Spinal cord (tissue), 10 donors: ENCODE results near the gene IFT80. TPM values are rescaled to one million over a fixed set of nuclear protein-coding genes. Genes with fewer than 3 reads are reported as not detected.

ENCODE experiments used
- DNase-seq, 6 donors: peaks; one replicate each; pipeline versions ENCODE4 v3.0.0 to v3.0.0-alpha.2; 2013 to 2015; ENCODE audit warnings: low spot score in 6 of 6, low read depth in 4 of 6
- H3K27ac ChIP-seq: one replicate; pipeline ENCODE4 v1.5.1; 2013; ENCODE audit warnings: low read depth, low read length, control low read depth
- H3K27me3 ChIP-seq: one replicate; pipeline ENCODE4 v1.6.1; 2013; ENCODE audit warnings: low read length; ENCODE audit not compliant: control insufficient read depth, insufficient read depth
- H3K36me3 ChIP-seq: one replicate; pipeline ENCODE4 v1.6.1; 2013; ENCODE audit warnings: low read length; ENCODE audit not compliant: control insufficient read depth, insufficient read depth
- H3K4me1 ChIP-seq: one replicate; pipeline ENCODE4 v1.6.1; 2013; ENCODE audit warnings: low read length; ENCODE audit not compliant: control insufficient read depth, insufficient read depth
- H3K4me3 ChIP-seq: one replicate; pipeline ENCODE4 v1.5.1; 2013; ENCODE audit warnings: low read depth, low read length, control low read depth
- H3K9me3 ChIP-seq: one replicate; pipeline ENCODE4 v1.6.1; 2013; ENCODE audit warnings: low read length; ENCODE audit not compliant: control insufficient read depth, insufficient read depth
- WGBS: methylation state at CpG from one replicate; pipeline ENCODE4 v1.1.5; 2013; ENCODE audit warnings: missing lambda C conversion rate; ENCODE audit not compliant: insufficient coverage; 5-methylcytosine and 5-hydroxymethylcytosine counted together
- polyA plus RNA-seq, 2 donors: library from polyadenylated mRNA; unstranded; fragments of 120-200 nt; gene quantifications; one replicate each; pipeline ENCODE4 v1.2.1, GENCODE V29; 2013; ENCODE audit not compliant: insufficient read length in 2 of 2
- total RNA-seq, 2 donors: library from RNA; depleted of rRNA in 1 of 2; stranded (reverse); fragments of 120-200 nt in 1 of 2; fragments of >200 nt in 1 of 2; gene quantifications; one replicate each; pipeline versions ENCODE4 v1.2.3 to v1.2.4, GENCODE V29; 2013 to 2014
- donor health status: healthy.

The IFT80 gene
- total and polyA plus RNA-seq, 4 donors = 39.1 to 71.4 (median 49.5) TPM

DNA sequence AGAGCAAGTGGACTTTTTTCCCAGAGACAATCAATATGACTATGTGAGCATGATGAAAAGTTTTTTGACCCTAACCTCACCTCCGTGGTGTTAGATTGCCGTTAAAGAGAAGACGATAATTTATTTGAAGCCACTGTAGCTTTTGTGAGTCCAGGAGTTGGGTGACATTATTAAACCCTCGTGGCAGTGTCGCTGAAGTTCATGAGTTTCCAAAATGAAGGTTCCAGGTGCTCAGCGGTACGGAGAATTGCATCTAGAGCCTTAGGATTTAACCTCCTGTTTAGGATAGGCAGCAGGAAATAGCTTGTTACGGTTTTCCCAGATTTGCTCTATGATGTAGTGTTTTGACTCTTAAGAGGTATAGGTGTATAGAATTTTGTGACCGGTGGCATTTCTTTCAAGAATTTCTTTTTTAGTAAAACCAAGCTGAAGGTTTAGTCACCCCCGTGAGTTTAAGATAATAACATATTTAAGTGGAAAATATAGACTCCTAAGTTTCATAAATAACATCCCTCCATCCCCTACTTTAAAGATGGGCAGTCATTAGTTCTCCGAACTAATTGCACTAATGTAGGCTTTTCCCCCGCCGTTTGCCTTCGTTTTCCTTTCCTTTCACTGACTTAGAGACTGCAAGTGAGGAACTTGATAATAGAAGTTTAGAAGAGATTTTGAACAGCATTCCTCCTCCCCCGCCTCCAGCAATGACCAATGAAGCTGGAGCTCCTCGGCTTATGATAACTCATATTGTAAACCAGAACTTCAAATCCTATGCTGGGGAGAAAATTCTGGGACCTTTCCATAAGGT lies 2.5 kb upstream of the IFT80 start:
- no peaks in the 10 kb centered on the region for H3K27me3 ChIP-seq
- H3K4me1 ChIP-seq = peaks cover 6% of the 10 kb centered on the region
- no peaks in the 10 kb centered on the region for H3K9me3 ChIP-seq
- peak in 3 of 6 donors; percentile 15 to 35 (median 29) for DNase-seq
- H3K36me3 ChIP-seq = no peaks in the 10 kb centered on the region
- WGBS = 7% methylated on average over 7 of the region's 16 CpGs
- peak overlapping the region; percentile 81 for H3K4me3 ChIP-seq
- peak overlapping the region; percentile 42 for H3K27ac ChIP-seq

DNA sequence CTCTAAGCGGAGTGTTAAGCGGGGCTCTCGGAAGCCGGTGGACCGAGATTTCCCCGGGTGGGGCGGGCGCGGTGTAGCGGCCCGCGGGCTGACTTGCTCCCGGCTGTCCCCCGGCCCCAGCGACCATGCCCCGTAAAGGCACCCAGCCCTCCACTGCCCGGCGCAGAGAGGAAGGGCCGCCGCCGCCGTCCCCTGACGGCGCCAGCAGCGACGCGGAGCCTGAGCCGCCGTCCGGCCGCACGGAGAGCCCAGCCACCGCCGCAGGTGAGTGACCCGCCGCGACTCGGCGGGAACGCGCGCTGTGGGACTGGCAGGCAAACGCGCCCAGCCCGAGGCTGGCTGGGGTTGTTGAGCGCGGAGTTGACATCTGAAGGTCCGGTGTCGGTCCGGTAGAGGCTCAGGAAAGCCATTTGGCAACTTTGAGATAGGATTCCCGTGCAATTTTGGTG lies 1.7 kb upstream of the IFT80 start:
- Histone ChIP-seq H3K27me3 (no peaks in the 10 kb centered on the region), H3K9me3 (no peaks in the 10 kb centered on the region), H3K4me1 (peaks cover 6% of the 10 kb centered on the region), H3K36me3 (no peaks in the 10 kb centered on the region), H3K27ac (peak overlapping the region; percentile 97), H3K4me3 (peak overlapping the region; percentile 81)
- WGBS = 0% methylated on average over 51 of the region's 51 CpGs
- DNase-seq = peak in 2 of 6 donors; percentile 6 to 38

DNA sequence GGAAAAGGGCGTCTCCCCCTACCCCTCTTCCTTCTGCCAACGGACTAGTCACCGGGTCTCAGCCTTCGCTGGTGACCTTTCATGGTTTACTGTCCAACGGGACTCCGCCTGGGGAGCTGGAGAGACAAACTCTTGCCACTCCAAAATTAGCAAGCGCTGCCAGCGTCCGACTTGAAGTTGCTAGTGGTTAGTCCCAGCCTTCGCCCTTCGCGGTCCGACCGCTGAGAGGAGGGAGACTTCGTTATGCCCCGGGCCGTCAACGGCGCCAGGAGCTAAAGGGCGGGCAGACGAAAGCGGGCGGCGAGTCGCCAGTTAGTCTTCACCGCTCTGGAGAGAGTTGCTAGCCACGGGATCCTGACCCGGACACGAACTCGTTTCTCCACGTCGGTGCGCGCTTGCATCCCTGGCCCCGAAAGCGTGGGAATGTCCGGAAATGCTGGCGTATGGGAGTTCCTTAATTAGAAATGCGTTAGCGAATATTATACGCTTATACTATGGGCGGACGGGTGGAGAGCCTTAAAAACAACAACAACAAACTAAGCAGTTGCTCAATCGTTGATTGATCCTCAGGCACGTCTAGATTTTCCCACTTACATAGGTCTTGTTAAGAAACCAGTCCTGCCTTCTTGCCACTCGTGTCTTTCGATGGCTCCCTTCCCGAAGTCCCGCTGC lies 1.1 kb upstream of the IFT80 start:
- Histone ChIP-seq H3K27ac (peak overlapping the region; percentile 97), H3K27me3 (no peaks in the 10 kb centered on the region)
- peak in 3 of 6 donors; percentile 19 to 58 (median 32) for DNase-seq

DNA sequence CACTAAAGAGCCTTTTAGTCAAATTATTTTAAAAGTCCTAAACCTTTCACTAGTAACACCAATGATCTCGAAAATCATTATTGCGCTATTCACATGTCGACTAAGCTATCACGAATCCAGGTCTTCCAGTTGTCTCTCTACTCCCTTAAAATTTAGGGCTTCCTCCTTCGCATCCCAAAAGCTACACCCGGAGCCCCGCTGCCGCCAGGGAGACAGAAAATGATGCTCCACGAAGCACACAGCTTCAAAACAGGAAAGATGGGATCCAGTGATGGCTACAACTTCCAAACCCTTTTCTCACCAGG lies 253 bp downstream of the IFT80 start:
- H3K27me3 ChIP-seq = no peaks in the 10 kb centered on the region
- no peaks in the 10 kb centered on the region for H3K9me3 ChIP-seq
- H3K36me3 ChIP-seq = no peaks in the 10 kb centered on the region
- H3K4me3 ChIP-seq = peak overlapping the region; percentile 81
- 0% methylated on average over 8 of the region's 9 CpGs for WGBS
- DNase-seq = no peak
- peaks cover 6% of the 10 kb centered on the region for H3K4me1 ChIP-seq
- peak overlapping the region; percentile 97 for H3K27ac ChIP-seq

More for the DNA sequence above, 1.1 kb upstream of the IFT80 start:
- WGBS = 0% methylated on average over 49 of the region's 49 CpGs
- Histone ChIP-seq H3K4me1 (peaks cover 6% of the 10 kb centered on the region), H3K9me3 (no peaks in the 10 kb centered on the region), H3K4me3 (peak overlapping the region; percentile 81), H3K36me3 (no peaks in the 10 kb centered on the region)

DNA sequence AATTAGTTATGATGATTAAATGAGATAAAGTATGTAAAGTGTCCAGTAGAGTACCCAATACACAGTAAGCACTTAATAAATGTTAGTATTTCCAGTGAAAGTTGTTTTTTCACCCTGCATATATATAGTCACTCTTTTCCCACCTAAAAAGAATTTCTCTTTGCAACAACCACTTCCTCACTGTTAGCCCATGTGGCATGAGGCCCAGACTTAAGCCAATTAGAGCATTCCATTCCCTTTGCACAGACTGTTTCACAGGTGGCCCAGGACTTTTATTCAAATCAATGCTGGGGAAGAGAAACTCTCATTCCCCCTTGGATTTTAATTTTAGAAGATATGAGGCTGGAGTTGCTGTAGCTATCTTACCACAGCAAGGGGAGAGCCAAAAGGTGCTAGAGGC lies 3.7 kb downstream of the IFT80 start:
- DNase-seq = peak in 1 of 6 donors; percentile 89
- Histone ChIP-seq H3K36me3 (no peaks in the 10 kb centered on the region), H3K9me3 (no peaks in the 10 kb centered on the region), H3K4me1 (peaks cover 5% of the 10 kb centered on the region), H3K27ac (no peak overlapping the region), H3K4me3 (no peak overlapping the region), H3K27me3 (no peaks in the 10 kb centered on the region)

DNA sequence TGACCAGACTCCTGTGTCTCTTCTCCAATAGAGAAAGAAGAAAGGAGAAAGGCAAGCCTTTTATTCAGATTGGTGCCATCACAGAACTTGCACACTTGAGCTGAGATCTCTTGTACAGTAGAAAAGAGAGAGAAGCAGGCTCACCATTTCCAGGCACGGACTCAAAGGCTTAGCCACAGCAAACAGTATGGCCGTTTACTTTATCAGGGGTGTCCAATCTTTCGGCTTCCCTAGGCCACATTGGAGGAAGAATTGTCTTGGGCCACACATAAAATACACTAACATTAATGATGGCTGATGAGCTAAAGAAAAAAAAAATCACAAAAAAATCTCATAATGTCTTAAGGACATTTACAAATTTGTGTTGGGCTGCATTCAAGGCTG lies 5.0 kb downstream of the IFT80 start:
- WGBS = no CpG with 5 or more reads among the region's 3 CpGs
- H3K4me3 ChIP-seq = no peak overlapping the region
- no peak overlapping the region for H3K27ac ChIP-seq
- no peaks in the 10 kb centered on the region for H3K36me3 ChIP-seq
- H3K9me3 ChIP-seq = no peaks in the 10 kb centered on the region
- no peak for DNase-seq
- no peaks in the 10 kb centered on the region for H3K27me3 ChIP-seq
- no peaks in the 10 kb centered on the region for H3K4me1 ChIP-seq

DNA sequence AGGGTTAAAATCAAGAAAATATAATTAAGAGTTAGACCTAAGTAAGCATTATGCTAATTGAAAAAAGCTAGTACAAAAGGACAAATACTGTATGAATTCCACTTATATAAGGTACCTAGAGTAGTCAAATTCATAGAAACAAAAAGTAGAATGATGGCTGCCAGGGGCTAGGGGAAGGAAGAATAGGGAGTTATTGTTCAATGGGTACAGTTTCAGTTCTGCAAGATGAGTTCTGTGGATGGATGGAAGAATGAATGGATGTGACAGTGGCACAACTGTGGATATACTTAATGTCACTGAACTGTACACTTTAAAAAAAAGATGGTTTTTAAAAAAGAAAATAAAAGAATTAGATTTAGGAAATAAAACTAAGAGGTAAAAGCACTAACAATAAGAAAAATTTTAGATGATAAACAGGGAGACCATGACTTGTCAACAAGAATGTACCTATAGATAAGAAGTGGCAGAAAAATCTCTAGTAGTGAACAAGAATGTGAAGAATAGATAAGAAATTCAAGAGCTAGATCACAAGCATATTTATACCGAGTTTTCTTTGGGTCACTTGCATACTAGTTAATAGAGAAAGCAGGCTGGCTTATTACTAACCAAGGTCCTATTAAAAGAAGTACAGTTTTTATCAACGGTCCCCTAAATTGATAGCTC lies 5.5 kb downstream of the IFT80 start:
- Histone ChIP-seq H3K36me3 (no peaks in the 10 kb centered on the region), H3K27me3 (no peaks in the 10 kb centered on the region), H3K9me3 (no peaks in the 10 kb centered on the region), H3K4me1 (no peaks in the 10 kb centered on the region), H3K27ac (no peak overlapping the region), H3K4me3 (no peak overlapping the region)
- DNase-seq = no peak
- WGBS = no CpG with 5 or more reads among the region's 2 CpGs

DNA sequence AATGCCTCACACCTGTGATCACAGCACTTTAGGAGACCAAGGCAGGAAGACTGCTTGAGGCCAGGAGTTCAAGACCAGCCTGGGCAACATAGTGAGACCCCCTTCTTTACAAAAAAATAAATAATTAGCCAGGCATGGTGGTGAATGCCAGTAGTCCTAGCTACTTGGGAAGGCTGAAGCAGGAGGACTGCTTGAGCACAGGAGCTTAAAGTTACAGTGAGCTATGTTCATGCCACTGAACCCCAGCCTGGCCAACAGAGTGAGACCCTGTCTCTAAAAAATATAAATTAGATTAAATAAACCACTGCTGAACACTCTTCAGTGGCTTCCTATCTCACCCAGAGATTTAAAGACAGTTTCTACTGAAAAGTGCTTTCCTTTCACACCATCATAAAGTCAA lies 6.2 kb downstream of the IFT80 start:
- Histone ChIP-seq H3K9me3 (no peaks in the 10 kb centered on the region), H3K4me3 (no peak overlapping the region), H3K27ac (no peak overlapping the region), H3K27me3 (no peaks in the 10 kb centered on the region), H3K4me1 (no peaks in the 10 kb centered on the region), H3K36me3 (no peaks in the 10 kb centered on the region)
- no peak for DNase-seq

DNA sequence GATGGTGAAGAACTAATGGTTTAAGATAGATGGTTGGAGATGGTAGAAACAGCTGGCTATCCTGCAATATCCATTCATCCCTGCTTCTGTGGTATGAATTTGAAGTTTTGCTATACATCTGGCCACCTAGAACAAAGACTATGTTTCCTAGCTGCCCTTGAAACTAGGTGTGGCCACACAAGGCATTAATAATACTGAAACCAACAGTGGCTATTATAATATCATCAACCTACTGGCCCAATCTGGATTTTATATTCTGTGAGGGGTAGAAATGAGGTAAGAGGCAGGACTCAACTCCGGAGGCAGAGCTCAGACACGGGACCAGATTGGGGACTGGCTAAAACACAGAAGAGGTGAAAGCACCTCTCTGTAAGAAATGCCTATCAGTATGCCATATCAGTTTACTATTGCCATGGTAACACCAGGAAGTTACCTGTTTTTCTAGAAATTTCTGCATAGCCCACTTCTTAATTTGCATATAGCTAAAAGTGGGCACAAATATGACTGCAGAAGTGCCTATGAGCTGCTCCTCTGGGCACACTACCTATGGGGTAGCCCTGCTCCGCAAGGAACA lies 8.4 kb downstream of the IFT80 start:
- no peaks in the 10 kb centered on the region for H3K4me1 ChIP-seq
- no peaks in the 10 kb centered on the region for H3K36me3 ChIP-seq
- no peaks in the 10 kb centered on the region for H3K9me3 ChIP-seq
- no peak overlapping the region for H3K27ac ChIP-seq
- WGBS = 100% methylated on average over 3 of the region's 3 CpGs
- no peak for DNase-seq
- H3K27me3 ChIP-seq = no peaks in the 10 kb centered on the region
- H3K4me3 ChIP-seq = no peak overlapping the region
